Astrocyte (in vitro differentiated cells and primary cell): ENCODE data around the gene BUD23. TPM values are rescaled to one million over a fixed set of nuclear protein-coding genes. Genes with fewer than 3 reads are reported as not detected.
A peak's percentile ranks its signal among the peaks of the same experiment; 100 is the strongest.

Experiments
- DNase-seq: peaks from one replicate; pipeline ENCODE4 v3.0.0-alpha.2; 2010; ENCODE audit warnings: low read depth
- FAIRE-seq: peaks from 2 replicates; lab custom pipeline; 2011; peaks lifted over from hg19 to GRCh38; lab: Jason Lieb, UNC
- H2AFZ ChIP-seq: 2 replicates; pipeline ENCODE4 v1.6.0; 2012; ENCODE audit warnings: low read depth, low read length, inconsistent platforms
- H3K27ac ChIP-seq: 2 replicates; pipeline ENCODE4 v1.5.1; 2011; ENCODE audit warnings: low read depth, low read length, inconsistent platforms
- H3K27me3 ChIP-seq: 2 replicates; pipeline ENCODE4 v1.6.0; 2011; ENCODE audit warnings: low read length, inconsistent platforms; ENCODE audit not compliant: insufficient read depth
- H3K36me3 ChIP-seq: 2 replicates; pipeline ENCODE4 v1.5.1; 2011; ENCODE audit warnings: low read length, inconsistent platforms; ENCODE audit not compliant: insufficient read depth
- H3K4me1 ChIP-seq: 2 replicates; pipeline ENCODE4 v1.5.1; 2011; ENCODE audit warnings: low read length, inconsistent platforms; ENCODE audit not compliant: insufficient read depth
- H3K4me2 ChIP-seq: 2 replicates; pipeline ENCODE4 v1.6.0; 2012; ENCODE audit warnings: low read length, inconsistent platforms
- H3K4me3 ChIP-seq: 2 replicates; pipeline ENCODE4 v1.5.1; 2011; ENCODE audit warnings: low read depth, mild to moderate bottlenecking, low read length, inconsistent platforms; ENCODE audit not compliant: insufficient read depth
- H3K79me2 ChIP-seq: 2 replicates; pipeline ENCODE4 v1.6.0; 2012; ENCODE audit warnings: mild to moderate bottlenecking, low read length, inconsistent platforms; ENCODE audit not compliant: insufficient read depth
- H3K9ac ChIP-seq: 2 replicates; pipeline ENCODE4 v1.6.0; 2012; ENCODE audit warnings: mild to moderate bottlenecking, low read length, inconsistent platforms
- H3K9me3 ChIP-seq: 2 replicates; pipeline ENCODE4 v1.5.1; 2012; ENCODE audit warnings: low read depth, mild to moderate bottlenecking, low read length, inconsistent platforms; ENCODE audit not compliant: insufficient read depth
- H4K20me1 ChIP-seq: 2 replicates; pipeline ENCODE4 v1.6.0; 2012; ENCODE audit warnings: low read length, inconsistent platforms; ENCODE audit not compliant: insufficient read depth
- H3K27ac Mint-ChIP-seq: one replicate; pipeline ENCODE4 v1.8.0; 2021; ENCODE audit warnings: mild to moderate bottlenecking, mixed read lengths; ENCODE audit not compliant: unreplicated experiment
- H3K27me3 Mint-ChIP-seq: one replicate; pipeline ENCODE4 v1.8.0; 2021; ENCODE audit warnings: low read depth, mixed read lengths; ENCODE audit not compliant: unreplicated experiment
- H3K36me3 Mint-ChIP-seq: one replicate; pipeline ENCODE4 v1.8.0; 2021; ENCODE audit warnings: low read depth, mixed read lengths; ENCODE audit not compliant: unreplicated experiment
- H3K4me1 Mint-ChIP-seq: one replicate; pipeline ENCODE4 v1.8.0; 2021; ENCODE audit warnings: low read depth, mixed read lengths; ENCODE audit not compliant: unreplicated experiment
- H3K4me3 Mint-ChIP-seq: one replicate; pipeline ENCODE4 v1.8.0; 2021; ENCODE audit warnings: mild to moderate bottlenecking, moderate library complexity, mixed read lengths; ENCODE audit not compliant: unreplicated experiment
- H3K9me3 Mint-ChIP-seq: one replicate; pipeline ENCODE4 v1.8.0; 2021; ENCODE audit warnings: mild to moderate bottlenecking, mixed read lengths; ENCODE audit not compliant: unreplicated experiment
- EZH2 ChIP-seq: IDR thresholded peaks from 2 replicates; pipeline ENCODE4 v1.6.1; 2012; ENCODE audit warnings: mild to moderate bottlenecking, low read length, inconsistent platforms; ENCODE audit not compliant: insufficient read depth
- total RNA-seq: library from RNA; stranded (reverse); gene quantifications from 2 replicates; pipeline ENCODE4 v1.2.1, GENCODE V29; 2021
- TF ChIP-seq, protein P1 (sequence below): IDR thresholded peaks from 2 replicates; pipeline ENCODE4 v1.5.1; 2011; ENCODE audit warnings: low read depth, mild to moderate bottlenecking, inconsistent platforms, low read length, moderate library complexity; ENCODE audit not compliant: insufficient read depth

Gene BUD23
- total RNA-seq, 1 donor from 2014 or later: 73.1 TPM

DNA sequence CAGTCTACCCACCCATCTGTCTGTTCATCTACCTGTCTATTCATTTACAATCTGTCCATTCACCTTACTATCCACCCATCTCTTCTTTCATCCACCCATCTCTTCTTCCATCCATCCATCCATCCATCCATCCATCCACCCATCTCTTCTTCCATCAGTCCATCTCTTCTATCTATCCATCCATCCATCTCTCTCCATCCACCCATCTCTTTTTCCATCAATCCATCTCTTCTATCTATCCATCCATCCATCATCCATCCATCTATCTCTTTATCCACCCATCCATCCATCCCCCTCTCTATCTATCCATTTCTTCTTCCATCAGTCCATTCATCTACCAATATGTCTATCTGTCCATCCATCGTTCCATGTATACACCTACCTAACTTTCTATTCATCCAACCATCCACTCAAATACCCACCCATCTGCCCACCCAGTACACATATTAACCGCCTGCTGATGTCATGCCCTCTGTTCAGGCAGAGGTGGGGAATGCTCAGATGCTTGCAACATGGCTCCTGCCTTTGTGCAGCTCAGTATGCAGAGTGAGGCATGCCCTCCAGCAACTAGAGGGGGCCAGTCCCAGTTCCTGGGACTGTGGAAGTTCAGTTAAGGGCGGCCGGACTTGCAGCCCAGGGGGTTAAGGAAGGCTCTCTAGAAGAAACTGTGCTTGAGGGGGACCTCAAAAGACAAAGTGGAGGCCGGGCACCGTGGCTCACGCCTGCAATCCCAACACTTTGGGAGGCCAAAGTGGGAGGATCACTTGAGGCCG lies 47.8 kb upstream of the BUD23 start:
- no peak for DNase-seq
- Histone ChIP-seq H3K79me2 (no peaks in the 10 kb centered on the region), H3K4me2 (peak overlapping the region; percentile 52), H3K36me3 (no peaks in the 10 kb centered on the region), H3K27ac (no peak overlapping the region), H3K9ac (no peak overlapping the region), H3K4me1 (peaks cover 9% of the 10 kb centered on the region), H4K20me1 (no peaks in the 10 kb centered on the region), H3K9me3 (no peaks in the 10 kb centered on the region), H3K4me3 (no peak overlapping the region), H3K27me3 (no peaks in the 10 kb centered on the region), H2AFZ (no peak overlapping the region)
- Mint-ChIP-seq H3K36me3 (no peaks in the 10 kb centered on the region), H3K4me1 (peaks cover 7% of the 10 kb centered on the region), H3K4me3 (no peak overlapping the region), H3K9me3 (no peaks in the 10 kb centered on the region), H3K27ac (no peak overlapping the region), H3K27me3 (peaks cover 5% of the 10 kb centered on the region)
- no peak for FAIRE-seq
- no peak for TF ChIP-seq EZH2
- TF ChIP-seq, protein P1, sequence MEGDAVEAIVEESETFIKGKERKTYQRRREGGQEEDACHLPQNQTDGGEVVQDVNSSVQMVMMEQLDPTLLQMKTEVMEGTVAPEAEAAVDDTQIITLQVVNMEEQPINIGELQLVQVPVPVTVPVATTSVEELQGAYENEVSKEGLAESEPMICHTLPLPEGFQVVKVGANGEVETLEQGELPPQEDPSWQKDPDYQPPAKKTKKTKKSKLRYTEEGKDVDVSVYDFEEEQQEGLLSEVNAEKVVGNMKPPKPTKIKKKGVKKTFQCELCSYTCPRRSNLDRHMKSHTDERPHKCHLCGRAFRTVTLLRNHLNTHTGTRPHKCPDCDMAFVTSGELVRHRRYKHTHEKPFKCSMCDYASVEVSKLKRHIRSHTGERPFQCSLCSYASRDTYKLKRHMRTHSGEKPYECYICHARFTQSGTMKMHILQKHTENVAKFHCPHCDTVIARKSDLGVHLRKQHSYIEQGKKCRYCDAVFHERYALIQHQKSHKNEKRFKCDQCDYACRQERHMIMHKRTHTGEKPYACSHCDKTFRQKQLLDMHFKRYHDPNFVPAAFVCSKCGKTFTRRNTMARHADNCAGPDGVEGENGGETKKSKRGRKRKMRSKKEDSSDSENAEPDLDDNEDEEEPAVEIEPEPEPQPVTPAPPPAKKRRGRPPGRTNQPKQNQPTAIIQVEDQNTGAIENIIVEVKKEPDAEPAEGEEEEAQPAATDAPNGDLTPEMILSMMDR: no peak

DNA sequence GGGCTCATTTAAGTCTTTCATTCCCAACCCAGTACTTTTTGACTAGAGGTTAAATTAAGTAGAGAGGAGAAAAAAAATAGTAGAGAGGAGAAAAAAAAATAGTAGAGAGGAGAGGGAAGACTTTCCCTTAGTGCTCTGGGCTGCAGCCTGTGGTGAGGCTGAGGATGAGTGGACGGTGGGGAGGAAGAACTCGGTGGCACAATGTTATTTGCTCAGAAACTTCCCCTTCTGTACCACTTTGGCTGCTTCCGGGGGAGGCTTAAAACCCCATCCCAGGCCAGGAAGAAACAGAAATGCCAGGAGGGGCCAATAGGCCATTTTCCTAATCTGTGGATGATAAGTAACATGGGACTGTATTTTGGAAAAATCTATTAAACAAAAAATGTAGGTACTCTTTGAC lies 44.5 kb upstream of the BUD23 start:
- H3K27me3 Mint-ChIP-seq: peaks cover 10% of the 10 kb centered on the region
- peaks cover 7% of the 10 kb centered on the region for H3K4me1 Mint-ChIP-seq

More for the DNA sequence above, 44.5 kb upstream of the BUD23 start:
- Histone ChIP-seq H3K27me3 (no peaks in the 10 kb centered on the region), H3K4me1 (peaks cover 9% of the 10 kb centered on the region), H4K20me1 (no peaks in the 10 kb centered on the region), H3K9me3 (peaks cover 11% of the 10 kb centered on the region), H3K79me2 (no peaks in the 10 kb centered on the region), H3K27ac (no peak overlapping the region), H3K36me3 (no peaks in the 10 kb centered on the region), H3K4me2 (no peak overlapping the region), H3K9ac (no peak overlapping the region), H3K4me3 (no peak overlapping the region), H2AFZ (no peak overlapping the region)
- Mint-ChIP-seq H3K27ac (no peak overlapping the region), H3K9me3 (no peaks in the 10 kb centered on the region), H3K4me3 (no peak overlapping the region), H3K36me3 (no peaks in the 10 kb centered on the region)
- DNase-seq (no peak), FAIRE-seq (no peak)
- TF ChIP-seq, protein P1: no peak
- no peak for TF ChIP-seq EZH2
